ENCODE data around the gene MORF4L1. TPM values are rescaled to one million over a fixed set of nuclear protein-coding genes. Genes with fewer than 3 reads are reported as not detected.
A peak's percentile ranks its signal among the peaks of the same experiment; 100 is the strongest.

The MORF4L1 gene
- total and polyA plus RNA-seq, 4 donors, result 124 to 433 (median 267) TPM

DNA sequence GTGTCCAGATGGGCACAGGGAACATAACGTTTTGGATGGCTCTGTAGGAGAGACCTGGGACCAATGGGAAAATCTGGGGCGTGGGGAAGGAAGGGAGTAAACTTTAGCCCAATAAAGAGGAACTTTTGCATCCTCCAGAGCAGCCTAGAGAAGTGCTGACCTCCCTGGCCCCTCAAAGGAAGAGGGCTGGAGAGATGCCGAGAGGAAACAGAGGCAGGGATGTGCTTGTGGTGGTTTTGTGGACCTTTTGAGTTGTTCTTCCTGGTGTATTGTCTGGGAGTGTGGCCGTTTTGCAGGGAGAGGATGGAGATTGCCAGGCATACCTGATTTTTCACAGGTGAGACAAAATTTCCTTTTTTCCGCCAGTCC lies 61.9 kb downstream of the MORF4L1 start:
- no peak overlapping the region for H3K27ac ChIP-seq (ENCODE audit: low read depth in 1 of 2, low read length in 1 of 2)

DNA sequence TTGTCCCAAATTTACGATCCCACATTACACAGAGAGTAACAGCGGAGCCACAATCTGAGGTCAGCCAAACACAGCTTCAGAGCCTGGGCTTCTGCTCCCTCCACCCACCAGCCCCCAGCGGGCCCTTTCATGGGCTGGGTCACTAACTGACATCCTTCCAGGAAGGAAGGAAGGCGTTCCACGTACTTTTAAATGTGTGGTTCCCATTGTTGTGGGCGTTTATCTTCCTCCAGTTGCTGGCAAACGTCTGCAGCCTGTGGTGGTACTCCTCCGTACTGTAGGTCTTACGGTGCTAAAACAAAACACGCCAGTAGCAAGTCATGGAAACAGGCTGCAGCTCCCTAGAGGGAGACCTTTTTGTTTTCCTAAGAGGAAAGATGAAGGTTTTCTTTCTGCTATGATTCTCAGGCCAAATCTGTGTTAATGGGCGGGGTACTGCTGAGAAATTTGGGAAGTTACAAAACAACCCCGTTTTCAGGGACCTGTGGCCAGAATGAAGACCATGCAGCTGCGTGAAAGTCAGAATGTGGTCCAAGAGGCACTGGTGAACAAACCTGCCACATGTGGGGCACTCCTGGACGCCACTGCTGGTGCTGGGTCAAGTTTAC lies 64.5 kb downstream of the MORF4L1 start:
- 27 to 45% methylated on average over 14 of the region's 14 CpGs for WGBS, 2 donors
- DNase-seq (peak in 1 of 3 donors; percentile 40), ATAC-seq (ENCODE audit: insufficient read depth, low FRiP score) (no peak)
- H3K27ac ChIP-seq (ENCODE audit: low read depth in 1 of 2, low read length in 1 of 2), result peak overlapping the region in 1 of 2 donors; percentile 80
- H3K9ac ChIP-seq (ENCODE audit: insufficient read depth in 1 of 2, low read length in 2 of 2), result no peak overlapping the region
- peaks cover 0 to 23% (median 0%) of the 10 kb centered on the region in 4 donors for H3K36me3 ChIP-seq (ENCODE audit: control insufficient read depth in 4 of 4, insufficient read depth in 4 of 4, low read length in 4 of 4)
- H3K27me3 ChIP-seq (ENCODE audit: control insufficient read depth in 3 of 3, insufficient read depth in 3 of 3, low read length in 2 of 3), result no peaks in the 10 kb centered on the region
- H3K4me1 ChIP-seq (ENCODE audit: control insufficient read depth in 5 of 5, insufficient read depth in 5 of 5, low read length in 5 of 5), result peaks cover 0 to 12% (median 0%) of the 10 kb centered on the region in 5 donors
- H3K4me3 ChIP-seq, result no peak overlapping the region
- H3K9me3 ChIP-seq (ENCODE audit: control insufficient read depth in 4 of 4, insufficient read depth in 3 of 4, low read length in 3 of 4), result no peaks in the 10 kb centered on the region
- TF ChIP-seq, protein P1, sequence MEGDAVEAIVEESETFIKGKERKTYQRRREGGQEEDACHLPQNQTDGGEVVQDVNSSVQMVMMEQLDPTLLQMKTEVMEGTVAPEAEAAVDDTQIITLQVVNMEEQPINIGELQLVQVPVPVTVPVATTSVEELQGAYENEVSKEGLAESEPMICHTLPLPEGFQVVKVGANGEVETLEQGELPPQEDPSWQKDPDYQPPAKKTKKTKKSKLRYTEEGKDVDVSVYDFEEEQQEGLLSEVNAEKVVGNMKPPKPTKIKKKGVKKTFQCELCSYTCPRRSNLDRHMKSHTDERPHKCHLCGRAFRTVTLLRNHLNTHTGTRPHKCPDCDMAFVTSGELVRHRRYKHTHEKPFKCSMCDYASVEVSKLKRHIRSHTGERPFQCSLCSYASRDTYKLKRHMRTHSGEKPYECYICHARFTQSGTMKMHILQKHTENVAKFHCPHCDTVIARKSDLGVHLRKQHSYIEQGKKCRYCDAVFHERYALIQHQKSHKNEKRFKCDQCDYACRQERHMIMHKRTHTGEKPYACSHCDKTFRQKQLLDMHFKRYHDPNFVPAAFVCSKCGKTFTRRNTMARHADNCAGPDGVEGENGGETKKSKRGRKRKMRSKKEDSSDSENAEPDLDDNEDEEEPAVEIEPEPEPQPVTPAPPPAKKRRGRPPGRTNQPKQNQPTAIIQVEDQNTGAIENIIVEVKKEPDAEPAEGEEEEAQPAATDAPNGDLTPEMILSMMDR (IDR thresholded peaks at IDR 0.05; ENCODE audit: control extremely low read depth, extremely low read depth), result no peak

More for the DNA sequence above, 61.9 kb downstream of the MORF4L1 start:
- no peak overlapping the region for H3K9ac ChIP-seq (ENCODE audit: insufficient read depth in 1 of 2, low read length in 2 of 2)
- ATAC-seq (ENCODE audit: insufficient read depth, low FRiP score), result no peak
- no peak for DNase-seq
- H3K36me3 ChIP-seq (ENCODE audit: control insufficient read depth in 4 of 4, insufficient read depth in 4 of 4, low read length in 4 of 4), result peaks cover 0 to 38% (median 0%) of the 10 kb centered on the region in 4 donors
- WGBS, 2 donors, result 64 to 71% methylated on average over 5 of the region's 5 CpGs
- no peaks in the 10 kb centered on the region for H3K9me3 ChIP-seq (ENCODE audit: control insufficient read depth in 4 of 4, insufficient read depth in 3 of 4, low read length in 3 of 4)
- TF ChIP-seq, protein P1 (IDR thresholded peaks at IDR 0.05; ENCODE audit: control extremely low read depth, extremely low read depth), result no peak
- H3K4me3 ChIP-seq, result no peak overlapping the region
- no peaks in the 10 kb centered on the region for H3K27me3 ChIP-seq (ENCODE audit: control insufficient read depth in 3 of 3, insufficient read depth in 3 of 3, low read length in 2 of 3)
- peaks cover 0 to 25% (median 0%) of the 10 kb centered on the region in 5 donors for H3K4me1 ChIP-seq (ENCODE audit: control insufficient read depth in 5 of 5, insufficient read depth in 5 of 5, low read length in 5 of 5)

- Histone ChIP-seq H3K4me1 (ENCODE audit: control insufficient read depth in 5 of 5, insufficient read depth in 5 of 5, low read length in 5 of 5) (peaks cover 0 to 9% (median 0%) of the 10 kb centered on the region in 5 donors), H3K27me3 (ENCODE audit: control insufficient read depth in 3 of 3, insufficient read depth in 3 of 3, low read length in 2 of 3) (no peaks in the 10 kb centered on the region), H3K36me3 (ENCODE audit: control insufficient read depth in 4 of 4, insufficient read depth in 4 of 4, low read length in 4 of 4) (peaks cover 0 to 11% (median 0%) of the 10 kb centered on the region in 4 donors), H3K9me3 (ENCODE audit: control insufficient read depth in 4 of 4, insufficient read depth in 3 of 4, low read length in 3 of 4) (peaks cover 0 to 1% (median 0%) of the 10 kb centered on the region in 4 donors), H3K4me3 (no peak overlapping the region), H3K9ac (ENCODE audit: insufficient read depth in 1 of 2, low read length in 2 of 2) (no peak overlapping the region), H3K27ac (ENCODE audit: low read depth in 1 of 2, low read length in 1 of 2) (peak overlapping the region; percentile 23 to 77)
- WGBS, 2 donors, result 30 to 43% methylated on average over 6 of the region's 6 CpGs
- TF ChIP-seq, protein P1 (IDR thresholded peaks at IDR 0.05; ENCODE audit: control extremely low read depth, extremely low read depth), result no peak
- DNase-seq (no peak), ATAC-seq (ENCODE audit: insufficient read depth, low FRiP score) (no peak)
Measured at GRCh38 chr15:78938658-78939488, 66.2 kb downstream of the MORF4L1 start.

Measured in lung (tissue), 12 donors.